Measurements from ENCODE around the gene DOC2A. TPM values are rescaled to one million over a fixed set of nuclear protein-coding genes. Genes with fewer than 3 reads are reported as not detected.
A peak's percentile ranks its signal among the peaks of the same experiment; 100 is the strongest.

The DOC2A gene
- total and polyA plus RNA-seq, 11 donors: 0.09 to 1.4 (median 0.88) TPM; not detected in 4

- H3K4me3 ChIP-seq: peak within 1 kb of the TSS in 2 of 12 donors; percentile 8 to 18
- H3K27me3 ChIP-seq: peaks cover 25 to 92% (median 67%) of the 10 kb centered on the region in 9 donors
Observed at GRCh38 chr16:30030841-30031413, 20.1 kb upstream of the DOC2A start, which contains the start of gene TLCD3B. Gene TLCD3B, minus strand, starts transcription at chr16:30031271. Its CDS starts 744 bp downstream, at chr16:30030527.

GRCh38 chr16:30030011-30030685, 19.3 kb upstream of the DOC2A start:
- Histone ChIP-seq H3K4me1 (peaks cover 0 to 11% (median 0%) of the 10 kb centered on the region in 12 donors), H3K27me3 (peaks cover 25 to 90% (median 62%) of the 10 kb centered on the region in 9 donors), H3K4me3 (no peak overlapping the region), H3K27ac (no peak overlapping the region), H3K9me3 (no peaks in the 10 kb centered on the region), H3K36me3 (no peaks in the 10 kb centered on the region)
- intact Hi-C loops (cut with DNase I): loop anchor here in 1 of 10 donors (10.0 kb wide), 1 partner anchor 65 kb away; the partner anchor contains the start of genes TBX6 and YPEL3
- WGBS, 4 donors: 21 to 25% (median 22%) methylated on average over 22 to 23 of the region's 23 CpGs
- DNase-seq (no peak), ATAC-seq (no peak)
- TF ChIP-seq CTCF (IDR thresholded peaks at IDR 0.05): no peak
- TF ChIP-seq POLR2A (IDR thresholded peaks at IDR 0.05): no peak

More at GRCh38 chr16:30030841-30031413, 20.1 kb upstream of the DOC2A start, which contains the start of gene TLCD3B:
- DNase-seq: peak in 1 of 5 donors; percentile 18
- H3K27ac ChIP-seq: no peak within 1 kb of the TSS
- H3K9me3 ChIP-seq: no peaks in the 10 kb centered on the region
- TF ChIP-seq CTCF (IDR thresholded peaks at IDR 0.05): no peak
- TF ChIP-seq POLR2A (IDR thresholded peaks at IDR 0.05): no peak
- peaks cover 0 to 11% (median 0%) of the 10 kb centered on the region in 12 donors for H3K4me1 ChIP-seq
- intact Hi-C loops (cut with DNase I): loop anchor here in 1 of 10 donors (10.0 kb wide), 1 partner anchor 64 kb away; the partner anchor contains the start of genes TBX6 and YPEL3
- no peak for ATAC-seq
- 1 to 5% (median 3%) methylated on average over 21 to 27 of the region's 27 CpGs for WGBS, 4 donors
- no peaks in the 10 kb centered on the region for H3K36me3 ChIP-seq

- peak in 3 of 4 donors; percentile 46 to 75 (median 51) for ATAC-seq
- H3K27ac ChIP-seq: no peak overlapping the region
- H3K36me3 ChIP-seq: no peaks in the 10 kb centered on the region
- DNase-seq: peak in 1 of 5 donors; percentile 21
- WGBS, 4 donors: 11 to 15% (median 14%) methylated on average over 11 to 18 of the region's 18 CpGs
- intact Hi-C loops (cut with DNase I): loop anchor here in 3 of 10 donors (5.0 to 10.0 kb wide), 3 partner anchors 156 to 324 kb away; partner anchors contain the start of gene CDIPT (in 1 of the 3)
- H3K4me1 ChIP-seq: peaks cover 0 to 11% (median 0%) of the 10 kb centered on the region in 12 donors
- no peak overlapping the region for H3K4me3 ChIP-seq
- peaks cover 23 to 77% (median 55%) of the 10 kb centered on the region in 9 donors for H3K27me3 ChIP-seq
- H3K9me3 ChIP-seq: no peaks in the 10 kb centered on the region
- TF ChIP-seq CTCF (IDR thresholded peaks at IDR 0.05) (no peak), POLR2A (IDR thresholded peaks at IDR 0.05) (no peak)
Observed at GRCh38 chr16:30028438-30029076, 17.7 kb upstream of the DOC2A start.
